ENCODE data around the gene APOBEC3C. TPM values are rescaled to one million over a fixed set of nuclear protein-coding genes. Genes with fewer than 3 reads are reported as not detected.
"Not testable (repeated sequence)": the region's sequence is repeated elsewhere in the genome, so short reads cannot be mapped to it uniquely, and the experiment has no call there.

The APOBEC3C gene
- total and polyA plus RNA-seq, 8 donors = 1.2 to 15.4 (median 7.7) TPM

DNA sequence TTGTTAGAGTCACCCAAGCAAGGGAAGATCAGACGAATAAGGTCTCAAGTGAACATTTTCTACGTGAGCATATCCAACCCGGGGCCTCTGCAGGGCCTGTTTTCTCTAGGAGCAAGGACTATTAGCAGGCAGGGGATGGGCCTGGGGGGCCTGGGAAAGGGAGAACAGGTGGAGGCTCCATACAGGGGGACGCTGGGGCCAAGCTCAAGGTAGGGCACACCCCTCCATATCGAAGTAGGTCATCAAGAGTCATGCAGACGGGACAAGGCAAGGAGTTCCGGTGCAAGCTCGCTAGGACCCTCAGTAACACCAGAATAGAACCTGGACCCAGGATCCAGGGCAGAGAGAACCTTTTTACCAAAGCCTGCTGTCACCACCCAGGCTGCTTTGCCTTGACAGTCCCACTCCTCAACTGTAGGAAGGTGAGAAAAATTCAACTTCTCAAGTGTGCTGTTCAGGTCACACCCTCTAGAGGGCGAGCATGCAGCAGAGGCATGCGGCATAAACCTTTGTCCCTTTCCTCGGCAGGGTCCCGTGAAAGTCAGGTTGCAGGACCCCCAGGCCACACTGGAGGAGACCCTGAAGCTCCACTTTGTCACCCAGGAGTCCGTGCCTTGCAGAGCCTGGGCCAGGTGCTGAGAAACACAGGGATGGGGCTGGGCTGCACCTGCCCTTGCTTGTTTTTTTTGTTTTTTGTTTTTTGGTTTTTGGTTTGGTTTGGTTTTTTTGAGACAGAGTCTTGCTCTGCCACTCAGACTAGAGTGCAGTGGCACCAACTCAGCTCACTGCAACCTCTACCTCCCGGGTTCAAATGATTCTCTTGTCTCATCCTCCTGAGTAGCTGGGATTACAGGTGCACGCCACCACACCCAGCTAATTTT, 40.5 kb upstream of the APOBEC3C start:
- H3K4me1 ChIP-seq = peaks cover 0 to 9% (median 0%) of the 10 kb centered on the region in 4 donors
- intact Hi-C loops (cut with DNase I; ENCODE audit: low total_unique reads) = no loop called here
- 38 to 41% (median 41%) methylated on average over 15 of the region's 15 CpGs; no CpG with 5 or more reads in 1 of the 5 donors for WGBS, 5 donors
- no peaks in the 10 kb centered on the region for H3K9me3 ChIP-seq
- peaks cover 0 to 13% (median 0%) of the 10 kb centered on the region in 3 donors for H3K27me3 ChIP-seq
- DNase-seq = peak; percentile 52 to 64
- TF ChIP-seq POLR2AphosphoS5 (IDR thresholded peaks at IDR 0.05) (no peak), CTCF (IDR thresholded peaks at IDR 0.05) (peak in 3 of 7 experiments; percentile 68 to 78 (median 71)), POLR2A (IDR thresholded peaks at IDR 0.05) (no peak), EP300 (IDR thresholded peaks at IDR 0.05) (no peak)
- no peak overlapping the region for H3K27ac ChIP-seq
- no peak overlapping the region for H3K4me3 ChIP-seq
- no peaks in the 10 kb centered on the region for H3K36me3 ChIP-seq

DNA sequence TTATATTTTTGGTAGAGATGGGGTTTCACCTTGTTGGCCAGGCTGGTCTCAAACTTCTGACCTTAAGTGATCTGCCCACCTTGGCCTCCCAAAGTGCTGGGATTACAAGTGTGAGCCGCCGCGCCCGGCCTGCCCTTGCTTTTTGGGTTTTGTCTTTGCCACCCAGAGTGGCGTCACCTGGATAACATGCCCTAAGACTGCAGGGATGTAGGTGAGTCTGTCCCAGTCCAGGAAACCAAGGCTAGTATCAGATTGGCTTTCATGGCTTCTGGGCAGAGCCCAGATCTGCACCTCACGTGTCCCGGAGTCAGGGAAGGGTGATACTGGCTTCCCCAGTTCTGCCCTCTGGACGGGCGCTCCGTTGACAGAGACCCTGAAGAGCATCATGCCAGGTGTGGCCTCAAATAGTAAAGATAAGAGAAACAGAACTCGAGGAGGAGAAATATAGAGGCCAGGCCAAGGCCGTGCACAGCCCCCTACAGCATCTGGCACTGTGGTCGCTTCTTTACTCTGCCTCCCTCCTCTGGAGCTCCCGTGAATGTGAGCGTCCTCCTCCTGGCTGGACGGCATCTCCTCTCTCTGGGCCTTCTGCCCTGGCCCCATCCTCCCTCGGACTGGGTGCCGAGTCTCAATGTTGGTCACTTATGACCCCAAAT, 39.8 kb upstream of the APOBEC3C start:
- DNase-seq = no peak
- 84 to 88% (median 85%) methylated on average over 18 of the region's 18 CpGs; no CpG with 5 or more reads in 1 of the 5 donors for WGBS, 5 donors
- H3K9me3 ChIP-seq = no peaks in the 10 kb centered on the region

DNA sequence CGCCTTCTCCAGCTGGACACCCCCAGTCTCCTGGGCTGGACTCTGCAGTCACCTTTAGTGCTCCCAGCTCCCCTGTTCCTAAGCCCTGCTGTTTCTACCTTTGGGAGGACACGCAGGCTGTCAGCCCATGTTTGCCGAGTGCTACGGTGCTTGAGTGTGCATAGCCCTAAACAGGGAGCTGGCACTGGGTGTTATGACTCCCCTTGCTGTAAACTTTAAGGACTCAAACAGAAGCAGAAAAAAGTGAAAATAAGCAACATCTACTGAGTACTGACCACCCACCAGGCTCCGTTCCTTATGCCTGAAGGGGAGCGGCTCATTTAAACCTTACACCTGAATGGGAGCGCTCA, 39.3 kb upstream of the APOBEC3C start:
- Histone ChIP-seq H3K27ac (no peak overlapping the region), H3K9me3 (no peaks in the 10 kb centered on the region), H3K4me3 (no peak overlapping the region), H3K27me3 (peaks cover 0 to 13% (median 0%) of the 10 kb centered on the region in 3 donors), H3K36me3 (no peaks in the 10 kb centered on the region), H3K4me1 (peaks cover 0 to 7% (median 0%) of the 10 kb centered on the region in 4 donors)
- 88 to 93% (median 89%) methylated on average over 7 of the region's 7 CpGs; no CpG with 5 or more reads in 1 of the 5 donors for WGBS, 5 donors
- intact Hi-C loops (cut with DNase I; ENCODE audit: low total_unique reads) = no loop called here
- no peak for TF ChIP-seq POLR2AphosphoS5 (IDR thresholded peaks at IDR 0.05)
- TF ChIP-seq CTCF (IDR thresholded peaks at IDR 0.05) = no peak
- DNase-seq = no peak

More for the DNA sequence above, 39.8 kb upstream of the APOBEC3C start:
- Histone ChIP-seq H3K4me1 (peaks cover 0 to 7% (median 0%) of the 10 kb centered on the region in 4 donors), H3K4me3 (no peak overlapping the region), H3K27me3 (peaks cover 0 to 13% (median 0%) of the 10 kb centered on the region in 3 donors), H3K27ac (no peak overlapping the region), H3K36me3 (no peaks in the 10 kb centered on the region)
- no peak for TF ChIP-seq EP300 (IDR thresholded peaks at IDR 0.05)
- no peak for TF ChIP-seq CTCF (IDR thresholded peaks at IDR 0.05)
- TF ChIP-seq POLR2AphosphoS5 (IDR thresholded peaks at IDR 0.05) = no peak
- no peak for TF ChIP-seq POLR2A (IDR thresholded peaks at IDR 0.05)
- intact Hi-C loops (cut with DNase I; ENCODE audit: low total_unique reads) = no loop called here

DNA sequence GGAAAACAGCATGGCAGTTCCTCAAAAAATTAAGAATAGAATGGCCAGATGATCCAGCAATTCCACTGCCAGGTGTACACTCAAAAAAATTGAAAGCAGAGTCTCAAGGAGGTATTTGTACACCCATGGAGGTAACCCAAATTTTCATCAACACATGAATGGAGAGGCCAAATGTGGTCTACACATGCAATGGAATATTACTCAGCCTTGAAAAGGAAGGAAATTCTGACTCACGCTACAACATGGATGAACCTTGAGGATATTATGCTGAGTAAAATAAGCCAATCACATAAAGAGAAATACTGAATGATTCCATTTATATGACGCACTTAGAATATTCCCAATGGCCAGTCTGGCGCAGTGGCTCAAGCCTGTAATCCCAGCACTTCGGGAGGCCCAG, 36.8 kb upstream of the APOBEC3C start:
- H3K4me3 ChIP-seq; H3K36me3 ChIP-seq; H3K9me3 ChIP-seq; H3K27ac ChIP-seq; DNase-seq; H3K27me3 ChIP-seq; intact Hi-C loops (cut with DNase I; ENCODE audit: low total_unique reads): not testable (repeated sequence)
- H3K4me1 ChIP-seq = peaks cover 0 to 25% (median 11%) of the 10 kb centered on the region in 4 donors
- 85 to 96% (median 94%) methylated on average over 4 of the region's 4 CpGs; no CpG with 5 or more reads in 1 of the 5 donors for WGBS, 5 donors

- not testable (repeated sequence) for H3K27ac ChIP-seq
These were observed 33.5 kb upstream of the APOBEC3C start for GRCh38 chr22:38980587-38980986.

More at GRCh38 chr22:38980587-38980986, 33.5 kb upstream of the APOBEC3C start:
- H3K4me3 ChIP-seq; H3K9me3 ChIP-seq; H3K36me3 ChIP-seq; DNase-seq; intact Hi-C loops (cut with DNase I; ENCODE audit: low total_unique reads); H3K27me3 ChIP-seq: not testable (repeated sequence)
- H3K4me1 ChIP-seq = peaks cover 0 to 32% (median 16%) of the 10 kb centered on the region in 4 donors
- WGBS, 5 donors = 54 to 59% (median 58%) methylated on average over 10 of the region's 10 CpGs; no CpG with 5 or more reads in 1 of the 5 donors

All from stomach (tissue), 9 donors.